GM21786 (cell line): ENCODE data around the gene DDX1.

Experiments
- ATAC-seq: cut with Tn5 transposase; IDR thresholded peaks from one replicate; pipeline ENCODE4 v1.9.1; 2021; ENCODE audit not compliant: unreplicated experiment

Gene DDX1

GRCh38 chr2:15658911-15659310 lies 67.2 kb downstream of the DDX1 start:
- ATAC-seq: no peak

DNA sequence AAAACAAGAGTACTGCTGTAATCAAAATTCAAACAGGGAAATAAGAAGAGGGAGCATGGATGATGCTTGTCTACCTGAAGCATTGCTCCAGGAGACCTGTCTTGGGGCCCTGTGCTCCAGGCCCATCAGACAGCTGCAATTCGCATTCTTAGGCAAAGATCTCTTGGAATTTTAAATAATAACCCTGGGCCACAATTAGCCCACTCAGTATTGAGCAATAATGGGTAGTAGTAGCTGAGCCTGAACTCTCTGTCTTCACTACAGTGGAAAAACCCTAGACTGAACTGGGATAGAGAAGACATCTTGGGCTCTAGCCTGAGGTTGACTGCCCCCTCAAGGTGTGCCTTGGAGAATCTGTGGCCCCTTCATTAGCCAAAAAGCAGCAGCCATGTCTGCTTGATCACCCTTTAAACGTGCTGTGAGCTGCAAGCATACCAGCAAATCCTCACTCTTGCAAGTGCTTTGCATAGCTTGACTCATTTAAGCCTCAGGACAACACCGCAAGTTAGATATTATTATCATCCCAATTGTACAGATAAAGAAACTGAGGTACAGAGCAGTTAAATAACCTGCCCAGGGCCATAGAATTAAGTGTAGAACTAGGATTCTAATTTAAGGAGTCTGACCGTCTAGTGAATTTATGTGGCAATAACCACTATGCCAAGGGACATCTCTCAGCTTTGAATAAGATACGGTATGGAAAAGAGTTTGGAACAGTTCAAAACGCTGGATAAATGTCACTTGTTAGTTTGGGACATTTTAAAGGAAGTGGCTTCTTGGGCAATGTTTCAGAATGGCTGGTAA lies 69.0 kb downstream of the DDX1 start:
- no peak for ATAC-seq

DNA sequence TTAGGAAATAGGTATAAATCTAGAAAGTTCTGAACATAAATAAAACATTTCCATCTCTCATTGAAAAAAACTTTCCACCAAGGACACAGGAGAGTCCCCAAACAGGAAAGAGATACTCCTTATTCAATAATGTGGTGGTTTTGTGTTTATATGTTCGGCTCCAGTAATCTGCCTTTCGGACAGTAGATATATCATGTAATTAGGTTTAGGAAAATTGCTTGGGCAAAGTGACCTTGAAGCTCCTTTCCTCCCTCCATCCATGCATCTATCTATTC lies 69.6 kb downstream of the DDX1 start:
- ATAC-seq: no peak

DNA sequence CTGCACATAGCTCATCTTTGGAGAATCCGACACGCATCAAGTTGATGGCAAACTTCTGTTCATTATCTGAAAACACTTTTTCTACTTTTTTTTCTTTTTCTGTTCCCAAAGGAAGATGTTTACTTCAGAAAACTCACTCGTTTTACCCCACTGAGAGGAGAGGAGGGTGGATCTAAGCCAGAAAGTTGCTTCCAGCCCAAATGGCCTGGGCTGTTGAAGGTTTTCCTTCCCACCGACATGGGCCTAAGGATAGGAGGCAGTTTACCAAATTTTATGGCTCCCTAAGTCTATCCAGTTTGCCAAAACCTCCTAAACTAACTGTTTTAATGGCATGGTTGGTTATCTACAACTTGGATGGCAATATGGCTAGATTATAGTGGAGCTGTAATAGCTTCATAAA lies 70.4 kb downstream of the DDX1 start:
- no peak for ATAC-seq

DNA sequence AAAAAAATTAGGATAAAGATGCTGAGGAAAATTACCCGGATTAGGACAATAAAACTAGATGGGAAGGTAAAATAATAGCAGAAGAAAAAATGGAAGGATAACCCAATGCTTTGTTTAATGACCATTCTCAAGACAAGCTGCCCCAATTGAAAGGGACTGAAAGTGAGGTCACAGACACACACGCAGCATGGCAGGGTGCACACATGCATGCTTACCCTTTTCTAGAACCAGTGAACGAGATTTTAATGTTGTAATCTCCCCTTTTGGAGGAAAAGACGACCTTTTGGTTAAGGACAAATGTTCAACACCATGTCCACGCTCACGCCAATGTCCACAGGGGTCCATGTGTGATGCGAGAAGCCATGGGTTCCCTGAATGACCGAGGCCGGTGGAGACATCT lies 70.9 kb downstream of the DDX1 start:
- no peak for ATAC-seq

GRCh38 chr2:15663802-15664201 lies 72.1 kb downstream of the DDX1 start:
- ATAC-seq: no peak

DNA sequence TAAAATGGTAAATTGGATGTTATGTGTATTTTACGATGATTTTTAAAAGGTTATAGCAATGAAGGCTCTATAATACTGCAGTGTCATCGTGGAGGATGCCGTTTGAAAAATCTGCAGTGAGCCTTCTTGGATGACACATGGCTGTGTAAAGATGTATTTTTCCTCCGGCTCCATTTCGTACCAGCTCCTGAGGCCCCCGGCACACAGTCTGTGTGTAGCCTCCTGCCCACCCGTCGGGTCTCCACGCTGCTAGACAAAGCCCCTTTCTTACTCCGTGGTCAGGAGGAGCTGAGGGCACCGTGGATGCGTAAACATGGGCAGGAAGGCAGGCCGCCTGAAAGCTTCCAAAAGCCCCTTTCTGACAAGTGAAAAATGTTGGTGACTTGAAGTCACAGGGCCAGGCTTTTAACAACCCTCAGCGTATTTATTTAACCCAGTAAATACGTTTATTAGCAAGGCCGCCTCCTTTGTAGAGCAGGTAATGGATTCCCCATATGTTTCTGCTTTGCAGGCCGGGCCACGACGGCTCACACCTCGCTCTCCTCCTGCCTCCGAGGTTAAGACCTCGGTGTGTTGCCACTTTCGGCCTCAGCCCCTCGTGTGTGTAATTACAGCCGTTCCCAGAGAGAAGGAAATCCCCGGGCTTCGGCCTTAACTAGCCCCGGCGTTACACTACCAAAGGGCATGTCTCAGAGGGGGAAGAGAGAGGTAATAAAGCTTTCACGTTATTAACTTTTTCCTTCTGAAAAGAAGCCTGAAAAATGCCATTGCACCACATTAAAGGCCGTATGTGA lies 72.8 kb downstream of the DDX1 start:
- no peak for ATAC-seq

DNA sequence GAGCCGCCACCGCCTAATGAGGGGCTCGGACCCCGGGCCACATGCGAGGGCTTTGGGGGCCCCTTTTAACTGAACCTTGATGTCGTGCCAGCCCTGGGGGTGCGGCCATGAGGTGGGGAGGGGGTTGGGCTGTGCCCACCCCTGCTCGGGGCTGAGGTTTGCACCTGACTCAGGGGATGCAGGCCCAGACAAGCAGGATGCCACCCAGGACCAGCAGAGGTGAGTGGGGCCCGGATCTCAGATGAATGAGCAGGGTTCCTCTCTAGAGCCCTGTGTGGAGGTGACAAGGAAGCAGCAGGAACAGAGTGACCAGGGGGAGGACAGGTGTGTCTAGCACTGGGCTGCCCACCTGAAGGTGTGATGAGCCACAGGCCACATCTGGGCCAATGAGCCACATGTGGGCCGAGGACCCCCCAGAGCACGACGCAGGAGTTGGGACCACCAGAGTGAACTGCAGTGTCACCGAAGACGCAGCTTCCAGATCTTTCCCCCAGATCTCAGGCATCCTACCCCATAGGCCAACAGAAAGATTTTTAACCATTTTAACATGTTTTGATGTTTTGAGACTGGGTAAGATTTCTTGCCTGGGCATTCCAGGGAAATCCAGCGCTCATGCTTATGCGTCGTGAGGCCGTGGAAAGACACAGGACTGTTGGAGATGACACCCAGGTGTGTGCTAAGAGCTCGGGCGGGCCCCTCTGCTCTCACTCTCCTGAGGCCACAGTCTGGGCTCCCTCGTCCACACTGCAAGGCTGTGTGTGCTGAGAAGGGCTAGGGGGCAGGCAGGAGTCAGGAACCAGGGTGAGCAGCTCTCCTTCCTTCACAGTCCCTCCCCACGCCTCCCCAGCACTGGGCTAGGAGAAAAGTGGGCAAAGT lies 73.6 kb downstream of the DDX1 start:
- ATAC-seq: no peak

GRCh38 chr2:15665943-15666460 lies 74.3 kb downstream of the DDX1 start:
- no peak for ATAC-seq

GRCh38 chr2:15666861-15667808 lies 75.5 kb downstream of the DDX1 start:
- ATAC-seq: no peak

GRCh38 chr2:15667809-15668556 lies 76.3 kb downstream of the DDX1 start:
- no peak for ATAC-seq

DNA sequence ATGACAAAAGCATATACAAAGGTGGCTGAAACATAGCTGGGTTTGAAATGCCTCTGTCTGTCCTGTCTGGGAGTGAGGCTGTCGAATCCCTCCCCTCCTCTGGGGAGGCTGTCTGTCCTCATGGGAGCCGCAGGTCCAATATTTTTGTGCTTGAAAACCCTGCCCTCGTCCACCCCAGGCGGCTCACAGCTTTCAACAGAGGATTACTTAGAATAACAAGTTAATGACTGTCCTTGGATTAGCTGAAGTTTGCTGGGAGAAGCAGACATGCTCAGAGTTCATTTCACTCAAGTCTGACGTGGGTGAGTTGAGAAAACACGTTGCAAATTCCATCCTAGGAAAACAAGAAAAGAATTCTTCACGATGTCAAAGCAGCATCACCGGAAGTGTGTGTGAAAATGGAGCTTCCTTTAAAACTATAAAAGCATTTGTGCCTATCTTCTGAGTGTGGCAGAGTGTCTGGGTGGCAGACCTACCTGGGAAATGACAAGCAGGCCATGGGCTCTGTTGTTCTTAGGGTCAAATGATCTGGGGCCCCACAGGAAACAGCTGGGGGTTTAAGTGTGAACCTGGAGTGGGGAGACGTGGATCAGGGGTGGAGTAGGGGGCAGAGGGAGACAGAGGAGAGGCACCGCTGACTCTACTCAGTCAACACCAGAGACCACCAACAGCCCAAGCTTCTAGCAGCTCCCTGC lies 77.1 kb downstream of the DDX1 start:
- no peak for ATAC-seq

- no peak for ATAC-seq
These were observed 77.8 kb downstream of the DDX1 start for GRCh38 chr2:15669375-15669910.

DNA sequence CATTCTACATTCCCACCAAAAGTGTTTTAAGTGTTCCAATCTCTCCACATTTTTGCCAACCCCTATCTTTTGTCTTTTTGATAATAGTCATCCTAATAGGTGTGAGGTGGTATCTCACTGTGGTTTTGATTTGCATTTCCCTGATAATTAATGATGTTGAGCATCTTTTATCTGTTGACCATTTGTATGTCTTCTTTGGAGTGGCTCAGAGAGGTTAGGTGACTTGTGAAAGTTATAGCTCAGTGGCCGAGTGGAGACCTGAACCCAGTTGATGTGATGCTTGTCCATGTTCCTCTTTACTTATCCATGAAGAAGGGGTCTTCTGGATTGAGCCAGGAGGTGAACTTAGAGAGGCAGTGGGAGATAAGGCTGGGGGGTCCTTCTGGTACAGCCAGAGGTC lies 78.8 kb downstream of the DDX1 start:
- no peak for ATAC-seq

- no peak for ATAC-seq
These were observed 79.3 kb downstream of the DDX1 start for GRCh38 chr2:15670981-15671380.

DNA sequence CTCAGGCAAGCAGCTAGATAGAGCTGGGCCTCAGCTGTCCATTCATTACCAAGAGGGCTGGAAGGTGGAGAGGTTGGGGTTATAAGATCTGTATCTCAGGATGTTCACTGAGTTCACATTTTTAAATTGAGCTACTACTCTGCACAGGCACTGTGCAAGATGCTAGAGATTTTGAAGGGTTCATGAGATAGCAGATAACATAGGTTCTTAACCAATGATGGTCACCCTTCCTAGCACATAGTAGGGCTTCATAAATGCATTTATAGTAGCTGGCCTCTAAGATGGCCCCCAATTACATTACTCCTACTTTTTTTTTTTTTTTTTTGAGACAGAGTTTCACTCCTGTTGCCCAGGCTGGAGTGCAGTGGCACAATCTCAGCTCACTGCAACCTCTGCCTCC lies 79.7 kb downstream of the DDX1 start:
- ATAC-seq: no peak

DNA sequence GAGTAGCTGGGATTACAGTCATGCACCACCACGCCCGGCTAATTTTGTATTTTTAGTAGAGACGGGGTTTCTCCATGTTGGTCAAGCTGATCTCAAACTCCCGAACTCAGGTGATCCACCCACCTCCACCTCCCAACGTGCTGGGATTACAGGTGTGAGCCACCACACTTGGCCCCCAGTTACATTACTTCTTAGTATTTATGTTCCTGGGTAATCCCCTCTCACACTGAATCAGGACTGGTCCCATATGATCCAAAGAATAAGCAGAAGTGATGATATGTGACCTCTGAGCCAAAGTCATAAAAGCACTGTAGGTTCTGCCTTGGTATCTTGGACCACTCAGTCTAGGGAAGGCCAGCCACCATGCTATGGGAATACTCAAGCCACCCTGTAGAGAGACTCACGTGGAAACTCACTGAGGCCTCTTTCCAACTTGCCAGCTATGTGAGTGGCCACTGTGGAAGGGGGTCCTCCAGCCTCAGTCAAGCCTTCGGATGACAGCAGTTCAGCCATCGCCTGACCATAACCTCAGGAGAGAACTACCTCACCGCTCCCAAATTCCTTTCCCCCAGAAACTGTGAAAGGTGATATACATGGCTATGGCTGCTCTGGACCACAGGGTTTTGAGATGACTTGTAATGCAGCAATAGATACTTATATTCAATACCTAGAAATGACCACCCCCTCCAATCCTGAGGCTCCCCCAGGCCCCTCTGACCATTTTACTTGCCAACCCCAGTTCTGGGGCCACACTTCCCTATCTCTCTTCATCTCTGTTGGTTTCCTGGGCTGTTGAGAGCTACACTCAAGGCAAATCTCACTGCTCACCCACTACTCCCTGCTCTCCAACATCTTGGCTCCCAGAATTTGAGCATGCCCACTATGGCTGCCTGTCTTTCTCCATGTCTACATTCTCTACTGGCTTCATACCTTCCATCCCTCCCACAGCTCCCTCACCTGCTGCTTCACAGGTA lies 80.5 kb downstream of the DDX1 start:
- no peak for ATAC-seq
